OCI-LY3 (cell line): ENCODE results near the gene RABEPK.

Source experiments
- EZH2phosphoT487 ChIP-seq: fragments of 200-600 bp; shearing (Covaris generic); IDR thresholded peaks from 2 replicates; pipeline ENCODE4 v1.6.1; 2018; ENCODE audit warnings: antibody characterized with exemption, mixed run types, low read depth
- TF ChIP-seq, protein P1 (sequence below): fragments of 200-600, 300-600 bp; sonication (generic); IDR thresholded peaks from 2 replicates; pipeline ENCODE4 v1.5.1; 2014; ENCODE audit warnings: antibody characterized with exemption, low read length, low read depth

DNA sequence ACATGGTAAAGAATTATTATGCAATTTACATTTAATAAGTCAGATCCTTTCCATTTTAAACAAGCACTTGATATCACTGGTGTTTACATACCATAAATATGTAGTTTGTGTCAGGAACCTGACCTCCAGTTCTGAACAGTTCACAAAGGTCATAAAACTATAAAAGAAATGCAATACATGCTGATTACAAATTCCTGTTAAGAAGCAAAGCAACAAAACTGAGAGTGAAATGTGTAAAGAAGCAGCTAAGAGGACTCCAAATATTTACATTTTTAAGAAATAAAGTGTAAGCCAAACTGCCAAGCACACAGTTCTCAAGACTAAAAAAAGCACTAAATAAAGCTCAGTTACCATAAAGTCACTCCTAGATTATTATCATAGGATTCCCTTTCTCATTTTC lies 39.6 kb upstream of the RABEPK start:
- TF ChIP-seq, protein P1, sequence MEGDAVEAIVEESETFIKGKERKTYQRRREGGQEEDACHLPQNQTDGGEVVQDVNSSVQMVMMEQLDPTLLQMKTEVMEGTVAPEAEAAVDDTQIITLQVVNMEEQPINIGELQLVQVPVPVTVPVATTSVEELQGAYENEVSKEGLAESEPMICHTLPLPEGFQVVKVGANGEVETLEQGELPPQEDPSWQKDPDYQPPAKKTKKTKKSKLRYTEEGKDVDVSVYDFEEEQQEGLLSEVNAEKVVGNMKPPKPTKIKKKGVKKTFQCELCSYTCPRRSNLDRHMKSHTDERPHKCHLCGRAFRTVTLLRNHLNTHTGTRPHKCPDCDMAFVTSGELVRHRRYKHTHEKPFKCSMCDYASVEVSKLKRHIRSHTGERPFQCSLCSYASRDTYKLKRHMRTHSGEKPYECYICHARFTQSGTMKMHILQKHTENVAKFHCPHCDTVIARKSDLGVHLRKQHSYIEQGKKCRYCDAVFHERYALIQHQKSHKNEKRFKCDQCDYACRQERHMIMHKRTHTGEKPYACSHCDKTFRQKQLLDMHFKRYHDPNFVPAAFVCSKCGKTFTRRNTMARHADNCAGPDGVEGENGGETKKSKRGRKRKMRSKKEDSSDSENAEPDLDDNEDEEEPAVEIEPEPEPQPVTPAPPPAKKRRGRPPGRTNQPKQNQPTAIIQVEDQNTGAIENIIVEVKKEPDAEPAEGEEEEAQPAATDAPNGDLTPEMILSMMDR, result no peak
- TF ChIP-seq EZH2phosphoT487, result no peak
